ENCODE data around the gene RAVER2. TPM values are rescaled to one million over a fixed set of nuclear protein-coding genes. Genes with fewer than 3 reads are reported as not detected.

The RAVER2 gene
- polyA plus RNA-seq, 1 experiment = 5.5 TPM

GRCh38 chr1:64839732-64840405, 95.0 kb downstream of the RAVER2 start:
- no peak for TF ChIP-seq CTCF (IDR thresholded peaks at IDR 0.05; ENCODE audit: low read depth, low read length)
- Histone ChIP-seq H3K4me3 (ENCODE audit: low read depth, low read length) (no peak overlapping the region), H3K9me3 (ENCODE audit: control insufficient read depth, insufficient read depth, low read length) (no peaks in the 10 kb centered on the region), H3K27me3 (ENCODE audit: control insufficient read depth, insufficient read depth, low read length) (no peaks in the 10 kb centered on the region), H3K27ac (ENCODE audit: low read depth, low read length) (no peak overlapping the region)
- DNase-seq (ENCODE audit: low read depth, low spot score) = no peak
- ChIA-PET CTCF (no interaction called here), POLR2A (no interaction called here)

GRCh38 chr1:64841330-64842065, 96.6 kb downstream of the RAVER2 start:
- no peaks in the 10 kb centered on the region for H3K9me3 ChIP-seq (ENCODE audit: control insufficient read depth, insufficient read depth, low read length)
- CTCF ChIA-PET = interaction anchor here (0.5 to 0.9 kb wide), 2 partner anchors 17 to 145 kb away, joined by 3 read pairs; no protein-coding TSS in a partner anchor
- no peak for TF ChIP-seq CTCF (IDR thresholded peaks at IDR 0.05; ENCODE audit: low read depth, low read length)
- POLR2A ChIA-PET = no interaction called here
- H3K27me3 ChIP-seq (ENCODE audit: control insufficient read depth, insufficient read depth, low read length) = no peaks in the 10 kb centered on the region
- no peak overlapping the region for H3K4me3 ChIP-seq (ENCODE audit: low read depth, low read length)
- no peak overlapping the region for H3K27ac ChIP-seq (ENCODE audit: low read depth, low read length)
- DNase-seq (ENCODE audit: low read depth, low spot score) = no peak

GRCh38 chr1:64842224-64842623, 97.3 kb downstream of the RAVER2 start:
- no peaks in the 10 kb centered on the region for H3K9me3 ChIP-seq (ENCODE audit: control insufficient read depth, insufficient read depth, low read length)
- no peak for DNase-seq (ENCODE audit: low read depth, low spot score)
- no peaks in the 10 kb centered on the region for H3K27me3 ChIP-seq (ENCODE audit: control insufficient read depth, insufficient read depth, low read length)
- CTCF ChIA-PET = no interaction called here
- H3K27ac ChIP-seq (ENCODE audit: low read depth, low read length) = no peak overlapping the region
- POLR2A ChIA-PET = interaction anchor here (0.6 kb wide), 1 partner anchor 225 kb away, joined by 3 read pairs; no protein-coding TSS in a partner anchor
- H3K4me3 ChIP-seq (ENCODE audit: low read depth, low read length) = no peak overlapping the region
- TF ChIP-seq CTCF (IDR thresholded peaks at IDR 0.05; ENCODE audit: low read depth, low read length) = no peak

- Histone ChIP-seq H3K27ac (ENCODE audit: low read depth, low read length) (no peak overlapping the region), H3K9me3 (ENCODE audit: control insufficient read depth, insufficient read depth, low read length) (no peaks in the 10 kb centered on the region), H3K27me3 (ENCODE audit: control insufficient read depth, insufficient read depth, low read length) (no peaks in the 10 kb centered on the region), H3K4me3 (ENCODE audit: low read depth, low read length) (no peak overlapping the region)
- ChIA-PET POLR2A (no interaction called here), CTCF (no interaction called here)
- no peak for TF ChIP-seq CTCF (IDR thresholded peaks at IDR 0.05; ENCODE audit: low read depth, low read length)
- DNase-seq (ENCODE audit: low read depth, low spot score) = no peak
Observed at GRCh38 chr1:64843675-64844074, 98.8 kb downstream of the RAVER2 start.

GRCh38 chr1:64844175-64844574, 99.3 kb downstream of the RAVER2 start:
- H3K4me3 ChIP-seq (ENCODE audit: low read depth, low read length) = no peak overlapping the region
- no peak for DNase-seq (ENCODE audit: low read depth, low spot score)
- no peak overlapping the region for H3K27ac ChIP-seq (ENCODE audit: low read depth, low read length)
- H3K27me3 ChIP-seq (ENCODE audit: control insufficient read depth, insufficient read depth, low read length) = no peaks in the 10 kb centered on the region
- no peak for TF ChIP-seq CTCF (IDR thresholded peaks at IDR 0.05; ENCODE audit: low read depth, low read length)
- ChIA-PET CTCF (no interaction called here), POLR2A (interaction anchor here (0.6 kb wide), 1 partner anchor 158 kb away, joined by 4 read pairs; no protein-coding TSS in a partner anchor)
- H3K9me3 ChIP-seq (ENCODE audit: control insufficient read depth, insufficient read depth, low read length) = no peaks in the 10 kb centered on the region

Measured in AG04450 (cell line).